Activated T-cell treated with anti-CD3 and anti-CD28 coated beads for 24 hours (primary cell): ENCODE measurements around the gene ACVR2A.

ENCODE experiments used
- DNase-seq: peaks from one replicate; pipeline ENCODE4 v3.0.0-alpha.2; 2020; ENCODE audit warnings: low read depth

The ACVR2A gene

GRCh38 chr2:147924647-147925046 lies 79.8 kb downstream of the ACVR2A start:
- DNase-seq = no peak

GRCh38 chr2:147925886-147926285 lies 81.1 kb downstream of the ACVR2A start:
- DNase-seq = no peak

- no peak for DNase-seq
Measured at GRCh38 chr2:147927053-147927588, 82.3 kb downstream of the ACVR2A start.

GRCh38 chr2:147933931-147934330 lies 89.1 kb downstream of the ACVR2A start:
- no peak for DNase-seq

GRCh38 chr2:147934881-147935620 lies 90.2 kb downstream of the ACVR2A start:
- DNase-seq = no peak

GRCh38 chr2:147937744-147938349 lies 93.0 kb downstream of the ACVR2A start:
- DNase-seq = no peak

- DNase-seq = no peak
Measured at GRCh38 chr2:147939313-147939712, 94.5 kb downstream of the ACVR2A start.

- no peak for DNase-seq
Measured at GRCh38 chr2:147945660-147946059, 100.8 kb downstream of the ACVR2A start.

- no peak for DNase-seq
Measured at GRCh38 chr2:147952118-147952517, 107.3 kb downstream of the ACVR2A start.

GRCh38 chr2:147968571-147968970 lies 123.7 kb downstream of the ACVR2A start:
- no peak for DNase-seq

GRCh38 chr2:147976102-147976501 lies 131.3 kb downstream of the ACVR2A start:
- DNase-seq = no peak

- no peak for DNase-seq
Measured at GRCh38 chr2:147977679-147978078, 132.8 kb downstream of the ACVR2A start.
